HL-60/S4 treated with retinoic acid at 250 ng/mL for 4 days and 3 days (cell line): ENCODE data around the gene AJUBA.
"Not testable (repeated sequence)": the region's sequence is repeated elsewhere in the genome, so short reads cannot be mapped to it uniquely, and the experiment has no call there.

Source experiments
- in situ Hi-C: fragments of 300-500 bp; cut with MboI; formaldehyde crosslinking; loops from 2 replicates; pipeline ENCODE4 v1.7.0; 2022; ENCODE audit warnings: low sequenced_read_pairs

The AJUBA gene

DNA sequence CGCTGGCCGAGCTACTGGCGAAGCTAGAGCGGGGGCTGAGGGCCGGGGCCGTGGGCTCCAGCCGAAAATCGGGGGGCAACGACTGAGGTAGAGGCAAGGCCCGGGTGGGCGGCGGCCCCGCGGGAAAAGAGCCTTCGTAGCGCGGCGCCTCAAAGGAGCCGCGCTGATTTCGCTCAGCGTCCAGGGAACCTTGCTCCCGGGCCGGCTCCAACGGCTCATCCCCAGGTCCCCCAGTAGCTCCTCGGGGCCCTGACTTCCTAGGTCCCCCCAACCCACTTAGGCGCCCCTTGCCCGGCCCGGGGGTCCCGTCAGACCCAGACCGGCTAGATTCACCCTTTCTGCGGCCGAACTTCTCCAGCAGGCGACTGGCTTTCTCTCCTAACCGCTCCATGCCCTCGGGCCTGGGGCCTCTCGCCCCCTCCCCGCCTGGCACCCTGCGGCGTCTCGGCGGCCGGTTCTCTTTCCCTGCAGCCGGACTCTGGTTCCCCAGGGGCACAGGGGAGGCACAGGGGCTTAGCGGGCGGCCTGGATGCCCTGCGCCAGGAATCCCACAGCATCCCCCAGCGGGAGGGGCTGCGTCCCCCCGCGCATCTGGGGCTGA is 375 bp downstream of the AJUBA start:
- in situ Hi-C loops, result no loop called here

DNA sequence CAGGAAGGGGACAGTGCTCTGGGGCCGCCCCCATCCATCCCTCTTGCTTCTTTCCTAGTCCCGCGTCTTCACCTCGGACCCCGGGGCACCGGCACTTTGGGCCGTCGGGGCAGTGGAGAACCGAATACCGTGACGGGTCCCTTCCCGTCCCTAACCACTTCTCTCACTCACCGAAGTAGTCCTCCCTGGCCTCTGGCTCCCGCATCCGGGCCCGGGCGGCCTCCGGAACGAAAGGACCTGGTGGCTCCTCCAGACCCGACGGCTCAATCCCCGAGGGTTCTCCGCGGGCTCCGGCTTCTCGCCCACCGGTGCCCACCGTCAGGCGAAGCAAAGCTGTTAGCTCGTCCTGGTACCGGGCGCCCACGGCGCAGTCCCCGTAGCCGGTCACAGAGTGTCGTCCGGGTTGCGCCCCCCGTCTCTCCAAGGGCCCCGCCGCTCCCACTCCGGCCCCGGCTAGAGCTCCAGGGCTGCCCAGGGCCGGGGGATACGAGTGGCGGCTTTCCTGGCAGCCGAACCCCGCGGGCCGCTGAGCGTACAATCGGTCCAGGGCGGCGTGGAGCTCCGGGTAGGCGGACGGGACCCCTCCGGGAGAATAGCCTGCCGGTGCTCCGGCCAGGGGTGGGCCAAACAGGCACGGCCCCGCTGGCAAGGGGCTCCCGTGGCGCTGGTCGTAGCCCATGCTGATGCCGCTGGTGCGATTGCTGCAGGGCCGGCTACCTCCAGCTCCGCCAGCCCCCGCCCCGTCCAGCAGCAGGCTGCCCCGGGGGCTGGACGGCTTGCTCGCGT is 1.1 kb downstream of the AJUBA start:
- in situ Hi-C loops, result no loop called here

DNA sequence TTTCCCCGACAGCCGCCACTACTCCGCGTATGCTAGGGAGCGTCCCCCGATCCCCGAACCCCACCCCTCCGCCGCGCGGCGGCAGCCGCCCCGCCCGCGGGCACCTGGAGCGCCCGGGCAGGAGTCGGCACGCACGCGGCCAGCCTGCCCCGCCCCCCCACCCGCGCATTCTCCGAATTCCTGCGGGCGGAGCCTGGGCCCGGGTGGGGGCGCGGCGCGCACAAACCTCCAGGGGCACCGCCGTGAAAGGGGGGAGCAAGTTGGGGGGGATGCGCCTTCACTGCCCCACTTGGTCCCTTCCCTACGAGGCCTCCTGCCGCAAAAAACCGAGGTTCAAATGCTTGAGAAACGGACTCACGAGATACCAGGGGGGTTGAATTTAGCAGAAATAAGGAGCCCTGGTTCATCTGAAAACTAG is 1.7 kb downstream of the AJUBA start:
- in situ Hi-C loops, result no loop called here

DNA sequence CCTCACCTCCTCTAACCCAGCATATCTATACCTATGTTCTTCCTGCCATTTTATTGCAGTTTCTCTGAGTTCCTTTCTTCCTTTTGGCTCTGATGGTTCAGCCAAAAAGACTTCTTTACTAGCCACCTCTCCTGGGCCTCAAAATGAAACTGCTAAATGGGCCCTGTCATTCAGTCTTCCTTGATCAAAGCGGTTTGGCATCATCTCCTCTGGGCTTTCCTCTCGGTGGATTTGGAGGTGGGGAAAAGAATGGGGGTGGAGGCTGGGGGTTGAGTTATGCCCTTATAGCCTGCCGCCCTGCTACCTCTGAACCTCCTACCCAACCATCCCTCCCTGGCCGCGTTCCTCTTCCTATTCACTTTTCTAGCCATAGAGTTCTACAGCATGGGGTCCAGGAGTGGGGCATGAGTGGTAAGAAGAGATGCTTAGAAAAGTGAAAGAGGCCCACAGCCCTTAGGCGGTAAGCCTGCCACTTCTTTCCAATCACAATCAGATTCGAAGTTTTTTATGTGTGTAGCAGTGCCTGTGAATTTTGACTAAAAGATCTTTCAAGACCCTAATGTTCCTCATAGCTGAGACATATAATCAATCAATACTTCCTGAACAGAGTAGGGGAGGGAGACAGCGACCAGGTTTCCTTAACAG is 2.5 kb downstream of the AJUBA start:
- in situ Hi-C loops, result no loop called here

GRCh38 chr14:22978981-22979671 is 3.2 kb downstream of the AJUBA start:
- in situ Hi-C loops, result no loop called here

GRCh38 chr14:22978487-22978837 is 3.9 kb downstream of the AJUBA start:
- in situ Hi-C loops, result no loop called here

GRCh38 chr14:22977684-22978486 is 4.5 kb downstream of the AJUBA start:
- in situ Hi-C loops, result no loop called here

DNA sequence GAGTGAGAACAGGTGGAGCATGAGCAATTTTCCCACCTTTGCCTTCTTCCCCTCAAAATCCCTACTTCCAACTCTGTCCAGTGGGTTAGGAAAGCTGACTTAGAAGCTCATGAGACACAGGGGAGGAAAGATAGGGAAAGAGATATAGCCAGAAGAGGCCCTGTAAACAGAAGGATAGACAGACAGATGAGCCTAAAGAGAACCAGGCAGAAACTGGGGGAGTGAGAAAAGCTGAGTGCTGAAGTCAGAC is 5.0 kb downstream of the AJUBA start:
- in situ Hi-C loops, result no loop called here

- in situ Hi-C loops, result no loop called here
Observed at GRCh38 chr14:22976620-22977433, 5.5 kb downstream of the AJUBA start.

DNA sequence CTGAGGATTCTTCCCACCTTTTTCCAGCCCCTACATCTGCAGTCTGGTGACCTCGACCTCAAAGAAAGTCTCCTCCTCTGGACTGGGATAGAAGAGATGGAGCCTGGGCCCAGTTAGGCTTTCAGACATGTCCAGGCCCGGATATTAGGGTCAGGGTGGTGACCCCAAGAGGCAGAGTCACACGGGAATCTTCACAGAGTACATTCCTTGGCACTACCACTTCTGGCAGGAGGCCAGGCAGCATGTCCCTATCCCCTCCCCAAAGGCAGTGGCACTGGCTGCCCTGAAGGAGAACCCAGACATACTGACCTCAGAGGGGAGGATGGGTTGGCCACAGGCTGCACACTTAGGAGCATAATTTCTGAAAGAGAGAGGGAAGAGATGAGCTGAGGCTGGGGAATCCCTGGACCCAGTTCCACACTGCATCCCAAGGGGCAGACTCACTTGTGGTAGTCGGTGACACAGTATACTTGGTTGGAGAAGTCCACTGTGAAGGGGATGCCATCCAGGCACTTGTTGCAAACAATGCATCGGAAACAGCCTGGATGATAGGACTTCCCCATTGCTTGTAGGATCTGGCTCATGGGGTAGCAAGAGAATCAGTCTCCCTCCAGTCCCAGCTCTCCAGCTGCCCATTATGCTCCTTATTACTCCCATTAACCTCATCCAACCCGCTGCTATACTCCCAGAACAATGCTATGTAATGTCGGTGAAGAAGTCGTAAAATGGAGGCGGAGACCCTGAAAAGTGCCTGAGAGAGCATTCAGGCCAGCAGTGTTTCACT is 7.6 kb downstream of the AJUBA start:
- in situ Hi-C loops, result no loop called here

GRCh38 chr14:22973217-22974032 is 8.9 kb downstream of the AJUBA start:
- in situ Hi-C loops, result no loop called here

DNA sequence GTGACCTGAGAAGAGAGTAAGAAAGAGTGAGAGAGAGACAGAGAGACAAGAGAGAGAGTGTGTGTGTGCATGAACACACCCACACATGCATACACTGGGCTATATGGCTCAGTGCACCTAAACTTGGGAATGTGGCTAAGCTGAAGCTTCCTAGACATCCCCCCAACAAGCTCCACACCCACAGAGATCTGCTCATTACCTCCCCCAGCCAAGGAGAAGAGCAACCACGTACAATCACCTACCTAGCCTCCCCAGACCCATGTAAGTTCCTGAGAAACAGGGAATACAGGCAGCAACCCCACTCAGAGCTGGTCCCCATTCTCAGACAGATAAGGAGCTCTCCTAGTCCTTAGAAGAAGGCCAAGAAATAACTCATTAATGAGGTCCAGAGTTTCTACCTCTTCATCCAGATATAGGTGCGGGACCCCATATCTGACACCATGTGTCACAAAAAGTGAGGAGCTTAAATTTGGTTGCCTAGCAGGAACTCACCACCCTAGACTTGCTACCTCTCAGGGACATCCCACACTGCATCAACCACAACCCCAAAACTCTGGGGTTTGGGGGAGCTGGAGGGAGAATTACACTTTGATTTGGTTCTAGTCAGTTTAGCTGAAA is 9.9 kb downstream of the AJUBA start:
- in situ Hi-C loops, result no loop called here

DNA sequence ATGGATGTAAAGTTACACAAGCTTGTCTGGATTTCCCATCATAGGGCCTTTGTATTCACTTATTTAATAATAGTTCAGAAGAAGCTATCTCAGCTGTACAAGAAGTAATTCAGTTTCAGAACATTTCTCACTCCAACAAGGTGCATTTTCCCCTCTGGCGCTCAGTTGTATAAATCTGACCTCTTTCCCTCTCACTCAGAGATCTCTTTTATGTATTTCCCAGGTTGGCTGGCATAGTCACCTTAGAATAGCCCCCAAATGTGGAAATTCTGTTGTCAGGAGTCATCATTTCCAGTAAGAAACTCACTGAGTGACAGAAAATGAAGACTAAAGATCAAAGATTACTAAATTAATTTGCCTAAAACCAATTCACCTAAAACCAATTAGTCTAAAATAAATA is 11.2 kb downstream of the AJUBA start:
- in situ Hi-C loops, result no loop called here

GRCh38 chr14:22966783-22967269 is 15.5 kb downstream of the AJUBA start:
- in situ Hi-C loops, result no loop called here

DNA sequence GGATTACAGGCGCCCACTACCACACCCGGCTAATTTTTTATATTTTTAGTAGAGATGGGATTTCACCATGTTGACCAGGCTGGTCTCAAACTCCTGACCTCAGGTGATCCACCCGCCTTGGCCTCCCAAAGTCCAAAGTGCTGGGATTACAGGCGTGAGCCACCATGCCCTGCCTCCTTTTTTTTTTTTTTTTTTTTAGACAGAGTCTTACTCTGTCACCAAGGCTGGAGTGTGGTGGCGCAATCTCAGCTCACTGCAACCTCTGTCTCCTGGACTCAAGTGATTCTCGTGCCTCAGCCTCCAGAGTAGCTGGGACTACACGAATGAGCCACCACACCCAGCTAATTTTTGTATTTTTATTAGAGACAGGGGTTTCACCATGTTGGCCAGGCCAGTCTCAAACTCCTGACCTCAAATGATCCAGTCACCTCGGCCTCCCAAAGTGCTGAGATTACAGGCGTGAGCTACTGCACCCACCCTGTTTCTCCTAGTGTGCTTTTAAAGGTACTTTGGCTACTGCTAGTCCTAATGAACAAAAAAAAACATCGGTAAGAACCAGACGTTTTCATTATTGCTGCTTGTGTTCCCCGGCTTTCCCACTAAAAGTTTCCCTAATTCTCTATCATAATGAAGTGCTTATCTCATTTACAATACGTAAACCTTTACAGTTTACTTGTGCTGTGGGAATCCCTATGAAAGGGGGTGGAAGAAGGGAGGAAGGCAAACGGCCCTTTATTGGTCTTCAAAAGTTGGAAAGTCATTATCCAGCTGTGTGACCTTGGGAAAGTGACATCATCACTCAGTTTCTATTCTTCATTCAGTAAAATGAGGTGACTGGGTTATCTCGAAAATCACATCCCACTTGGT is 16.2 kb downstream of the AJUBA start:
- in situ Hi-C loops, result not testable (repeated sequence)

- in situ Hi-C loops, result no loop called here
Observed at GRCh38 chr14:22962061-22962676, 20.2 kb downstream of the AJUBA start.
